AG04450 (cell line): ENCODE data around the gene ZNF587B. TPM values are rescaled to one million over a fixed set of nuclear protein-coding genes. Genes with fewer than 3 reads are reported as not detected.
"Not testable (repeated sequence)": the region's sequence is repeated elsewhere in the genome, so short reads cannot be mapped to it uniquely, and the experiment has no call there.

Experiments
- CTCF ChIA-PET: fragments of 300-600, 350-600 bp; formaldehyde crosslinking; extraction: SDS; loops from one replicate; lab custom pipeline; 2022; ENCODE audit warnings: antibody characterized with exemption, inconsistent platforms; lab: Charles Lee
- POLR2A ChIA-PET: fragments of 350-600 bp; formaldehyde crosslinking; extraction: SDS; loops from one replicate; lab custom pipeline; 2021; ENCODE audit warnings: antibody characterized with exemption, inconsistent platforms; lab: Yijun Ruan, JAX
- DNase-seq: peaks from one replicate; pipeline ENCODE4 v3.0.0-alpha.2; 2011; ENCODE audit warnings: low read depth, low spot score
- H3K27ac ChIP-seq: one replicate; pipeline ENCODE4 v1.5.1; 2012; ENCODE audit warnings: low read depth, low read length, control low read depth
- H3K27me3 ChIP-seq: one replicate; pipeline ENCODE4 v1.6.0; 2012; ENCODE audit warnings: low read length; ENCODE audit not compliant: control insufficient read depth, insufficient read depth
- H3K4me3 ChIP-seq: 2 replicates; pipeline ENCODE4 v1.5.1; 2011; ENCODE audit warnings: mild to moderate bottlenecking, low read depth, low read length, control low read depth
- H3K9me3 ChIP-seq: 2 replicates; pipeline ENCODE4 v1.5.1; 2012; ENCODE audit warnings: low read length; ENCODE audit not compliant: control insufficient read depth, insufficient read depth
- polyA minus RNA-seq: library from RNA; depleted of rRNA, polyadenylated mRNA; stranded (reverse); fragments of >200 nt; gene quantifications from 2 replicates; pipeline ENCODE4 v1.2.3, GENCODE V29; 2011; rRNA and poly(A)+ RNA removed
- polyA plus RNA-seq: library from polyadenylated mRNA; depleted of rRNA; stranded (reverse); fragments of >200 nt; gene quantifications from 2 replicates; pipeline ENCODE4 v1.2.3, GENCODE V29; 2011; rRNA removed
- TF ChIP-seq, protein P1 (sequence below): IDR thresholded peaks from 2 replicates; pipeline ENCODE4 v1.5.1; 2011; ENCODE audit warnings: low read depth, low read length, control low read depth, inconsistent platforms

Gene ZNF587B
- polyA plus RNA-seq, result 5.7 TPM in 2 replicates
- 16.0 and 22.5 TPM in 2 replicates for polyA minus RNA-seq

DNA sequence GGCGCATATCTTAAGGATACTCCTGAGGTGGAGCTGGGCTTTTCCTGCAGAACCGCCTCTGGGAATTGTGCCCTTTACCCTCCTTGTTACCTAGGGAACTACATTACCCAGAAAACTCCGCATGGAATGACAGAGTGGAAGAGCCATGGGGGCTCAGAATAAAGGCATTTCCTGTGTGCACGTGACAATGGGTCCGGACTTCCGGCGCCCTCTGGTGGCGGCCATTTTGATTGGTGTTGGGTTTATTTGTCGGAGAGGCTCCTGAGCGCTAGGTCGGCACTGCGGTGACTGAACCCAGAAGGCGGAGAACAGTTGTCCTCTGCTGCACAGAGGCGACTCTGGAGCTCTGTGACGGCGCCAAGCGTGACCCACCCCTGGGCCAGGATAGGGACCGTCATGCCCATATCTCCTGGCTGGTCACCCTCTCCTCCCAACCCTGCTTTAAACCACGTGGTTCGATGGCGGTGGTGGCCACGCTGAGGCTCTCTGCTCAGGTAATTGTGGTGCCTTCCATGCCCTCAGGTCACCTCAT, at the start of gene ZNF587B:
Gene ZNF587B, plus strand, starts transcription at position 229 of the 532 bp plus-strand sequence. Its CDS starts 230 bp downstream, at position 459.
- peak; percentile 27 for DNase-seq
- Histone ChIP-seq H3K27ac (peak within 1 kb of the TSS; percentile 61), H3K27me3 (no peaks in the 10 kb centered on the region), H3K9me3 (no peaks in the 10 kb centered on the region; the same call in 1 of the 2 replicates), H3K4me3 (peak within 1 kb of the TSS; percentile 69)
- POLR2A ChIA-PET, result no interaction called here
- TF ChIP-seq, protein P1, sequence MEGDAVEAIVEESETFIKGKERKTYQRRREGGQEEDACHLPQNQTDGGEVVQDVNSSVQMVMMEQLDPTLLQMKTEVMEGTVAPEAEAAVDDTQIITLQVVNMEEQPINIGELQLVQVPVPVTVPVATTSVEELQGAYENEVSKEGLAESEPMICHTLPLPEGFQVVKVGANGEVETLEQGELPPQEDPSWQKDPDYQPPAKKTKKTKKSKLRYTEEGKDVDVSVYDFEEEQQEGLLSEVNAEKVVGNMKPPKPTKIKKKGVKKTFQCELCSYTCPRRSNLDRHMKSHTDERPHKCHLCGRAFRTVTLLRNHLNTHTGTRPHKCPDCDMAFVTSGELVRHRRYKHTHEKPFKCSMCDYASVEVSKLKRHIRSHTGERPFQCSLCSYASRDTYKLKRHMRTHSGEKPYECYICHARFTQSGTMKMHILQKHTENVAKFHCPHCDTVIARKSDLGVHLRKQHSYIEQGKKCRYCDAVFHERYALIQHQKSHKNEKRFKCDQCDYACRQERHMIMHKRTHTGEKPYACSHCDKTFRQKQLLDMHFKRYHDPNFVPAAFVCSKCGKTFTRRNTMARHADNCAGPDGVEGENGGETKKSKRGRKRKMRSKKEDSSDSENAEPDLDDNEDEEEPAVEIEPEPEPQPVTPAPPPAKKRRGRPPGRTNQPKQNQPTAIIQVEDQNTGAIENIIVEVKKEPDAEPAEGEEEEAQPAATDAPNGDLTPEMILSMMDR, result peak; percentile 40
- CTCF ChIA-PET, result interaction anchor here (0.6 to 1.1 kb wide), 4 partner anchors 11 to 714 kb away, joined by 3 to 5 read pairs (median 3); no protein-coding TSS in a partner anchor

DNA sequence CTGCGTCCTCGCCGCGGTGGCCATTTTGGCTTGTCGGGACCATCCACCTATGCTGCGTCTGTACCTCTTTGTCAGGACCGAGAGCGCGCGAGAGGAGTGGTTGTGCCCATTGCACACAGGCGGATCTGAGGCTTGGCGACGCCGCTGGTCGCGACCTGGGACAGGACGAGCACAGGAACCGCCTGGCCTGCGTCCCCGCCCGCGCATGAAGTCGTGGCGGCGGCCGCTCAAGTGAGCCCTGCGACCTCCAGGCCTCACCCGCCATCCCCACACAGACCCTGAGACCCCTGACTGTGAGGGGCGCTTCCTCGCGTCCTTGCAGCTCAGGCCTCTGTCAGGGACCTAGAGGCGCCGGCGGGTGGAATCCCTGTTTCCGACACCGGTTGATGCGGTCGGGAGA, 43.8 kb upstream of the ZNF587B start:
- no peak for DNase-seq
- POLR2A ChIA-PET, result no interaction called here
- CTCF ChIA-PET, result no interaction called here
- Histone ChIP-seq H3K9me3 (peaks cover 52% of the 10 kb centered on the region), H3K27ac (no peak overlapping the region), H3K27me3 (no peaks in the 10 kb centered on the region), H3K4me3 (no peak overlapping the region)
- TF ChIP-seq, protein P1, result no peak

DNA sequence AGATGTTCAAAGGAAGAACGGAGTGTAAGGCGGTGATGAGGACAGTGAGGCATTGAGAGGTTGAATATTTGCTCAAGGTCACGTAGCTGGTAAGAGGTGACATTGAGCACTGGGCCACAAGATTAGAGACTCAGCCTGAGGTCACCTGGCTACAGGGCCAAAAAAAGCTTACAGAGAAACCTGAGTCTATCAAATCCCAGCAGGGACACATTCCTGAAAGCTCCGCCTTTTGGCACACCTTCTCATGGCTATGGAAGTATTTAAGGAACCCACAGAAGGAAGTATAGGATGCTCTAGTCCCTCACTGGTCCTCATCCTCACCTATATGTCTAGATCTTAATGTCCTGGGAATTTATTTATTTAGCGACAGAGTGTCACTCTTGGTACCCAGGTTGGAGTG, 43.2 kb upstream of the ZNF587B start:
- POLR2A ChIA-PET, result no interaction called here
- CTCF ChIA-PET, result no interaction called here
- H3K4me3 ChIP-seq, result no peak overlapping the region
- no peak overlapping the region for H3K27ac ChIP-seq
- H3K27me3 ChIP-seq, result no peaks in the 10 kb centered on the region
- TF ChIP-seq, protein P1, result no peak
- no peak for DNase-seq
- peaks cover 52% of the 10 kb centered on the region for H3K9me3 ChIP-seq

DNA sequence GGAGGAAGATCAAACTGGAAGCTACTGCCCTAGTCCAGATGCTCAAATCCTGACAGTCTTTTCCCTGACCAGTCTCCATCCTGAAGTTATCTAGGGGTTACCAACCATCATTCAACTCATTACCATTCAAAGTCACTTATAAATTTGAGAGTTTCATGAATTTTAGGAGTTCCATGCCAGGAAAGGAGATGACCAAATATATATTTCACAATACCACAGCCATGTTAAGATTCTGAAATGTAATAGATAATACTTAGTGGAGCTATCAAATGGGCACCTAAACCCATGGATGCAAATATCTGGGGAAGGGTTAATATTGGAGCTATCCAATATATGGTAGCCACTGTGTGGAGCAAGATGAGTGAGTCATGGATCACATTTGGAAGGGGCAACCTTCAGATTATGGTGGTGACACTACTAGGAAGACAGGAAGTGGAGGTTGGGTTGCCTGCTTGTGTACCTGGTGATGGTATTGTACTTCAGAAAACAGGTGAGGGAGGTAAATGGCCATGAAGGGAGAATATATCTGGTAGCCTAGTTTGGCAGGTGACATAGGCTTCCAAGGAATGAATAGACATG, 41.9 kb upstream of the ZNF587B start:
- TF ChIP-seq, protein P1, result no peak
- no peak for DNase-seq
- ChIA-PET CTCF (no interaction called here), POLR2A (no interaction called here)
- Histone ChIP-seq H3K9me3 (peaks cover 44% of the 10 kb centered on the region), H3K27ac (no peak overlapping the region), H3K4me3 (no peak overlapping the region), H3K27me3 (no peaks in the 10 kb centered on the region)

DNA sequence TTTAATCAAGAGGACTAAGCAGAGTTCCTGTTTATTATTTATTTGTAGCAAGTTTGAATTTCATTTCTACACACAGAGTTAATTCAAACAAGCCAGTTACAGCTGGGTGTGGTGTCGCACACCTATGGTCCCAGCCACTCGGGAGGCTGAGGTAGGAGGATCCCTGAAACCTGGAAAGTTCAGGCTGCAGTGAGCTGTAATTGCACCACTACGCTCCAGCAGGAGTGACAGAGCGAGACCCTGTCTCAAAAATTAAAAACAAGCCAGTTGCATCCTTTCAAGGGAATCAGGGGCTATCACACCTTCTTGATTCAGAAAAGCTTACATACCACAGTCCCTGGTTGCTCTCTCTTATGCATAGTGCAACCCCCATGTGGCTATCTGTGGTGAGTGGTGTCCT, 40.8 kb upstream of the ZNF587B start:
- Histone ChIP-seq H3K27ac (no peak overlapping the region), H3K27me3 (no peaks in the 10 kb centered on the region), H3K9me3 (peaks cover 41% of the 10 kb centered on the region), H3K4me3 (no peak overlapping the region)
- DNase-seq, result no peak
- ChIA-PET POLR2A (no interaction called here), CTCF (interaction anchor here (0.5 kb wide), 1 partner anchor 365 kb away, joined by 3 read pairs; no protein-coding TSS in a partner anchor)
- TF ChIP-seq, protein P1, result no peak

DNA sequence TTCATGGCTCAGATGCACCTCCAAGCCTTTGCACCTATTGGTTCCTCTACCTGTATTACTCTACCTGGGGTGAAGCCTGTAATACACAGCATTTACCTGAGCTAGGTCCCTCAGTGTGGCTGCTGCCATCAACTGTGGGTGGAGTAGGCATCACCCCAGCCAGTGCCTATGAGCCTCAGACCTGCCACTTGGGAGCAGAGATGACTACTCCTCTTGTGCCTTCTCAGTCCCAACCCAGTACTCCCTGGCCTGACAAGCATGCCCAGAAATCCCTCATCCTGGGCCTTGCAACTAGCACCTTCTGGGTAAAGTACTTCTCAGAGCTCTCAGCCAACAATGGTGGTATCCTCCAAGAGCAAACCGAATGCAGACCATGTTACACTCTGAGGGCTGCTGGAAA, 33.5 kb upstream of the ZNF587B start:
- CTCF ChIA-PET, H3K27me3 ChIP-seq, H3K27ac ChIP-seq, H3K4me3 ChIP-seq, DNase-seq, H3K9me3 ChIP-seq, POLR2A ChIA-PET: not testable (repeated sequence)
